NCI-H82 treated with DMSO at 0.1 percent for 48 hours (cell line): Measurements from ENCODE around the gene MEX3A.

Source experiments
- DNase-seq: peaks from one replicate; lab custom pipeline; 2025; ENCODE audit not compliant: unreplicated experiment; lab: John Stamatoyannopoulos, UW

Gene MEX3A

DNA sequence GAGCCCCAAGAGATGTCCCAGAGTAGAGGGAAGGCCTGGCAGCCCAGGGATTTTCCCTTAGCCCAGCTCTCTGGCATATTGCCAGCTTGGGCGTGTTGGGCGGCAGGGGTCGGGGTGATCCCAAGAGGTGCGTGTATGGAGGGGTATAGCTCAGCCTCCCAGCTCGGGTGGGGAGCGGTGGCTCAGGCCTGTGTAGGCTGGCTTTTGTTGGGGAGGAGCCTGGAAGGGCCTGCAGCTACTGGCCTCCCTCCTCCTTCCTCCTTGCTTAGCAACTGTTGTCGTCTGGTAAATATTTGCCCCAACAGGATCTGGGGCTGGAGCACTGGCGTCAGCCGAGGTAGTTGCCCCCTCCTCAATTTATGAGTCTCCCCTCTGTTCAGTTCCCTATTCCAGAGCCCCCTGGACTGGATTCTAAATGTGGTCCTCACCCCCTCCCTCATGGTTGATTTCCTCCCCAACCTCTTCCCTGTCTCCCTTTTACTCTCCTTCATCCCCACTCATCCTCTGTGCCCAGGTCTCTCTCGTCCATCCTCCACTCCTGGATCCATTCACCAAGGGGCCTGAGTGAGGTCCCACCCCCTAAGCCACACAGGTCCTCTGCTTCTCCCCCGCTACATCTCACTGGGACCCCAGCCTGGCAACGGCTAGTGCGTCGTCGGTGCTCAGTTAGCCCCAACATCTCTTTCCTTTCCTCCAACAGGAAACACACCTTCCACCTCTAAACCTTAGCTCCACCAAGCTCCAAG lies 22.0 kb upstream of the MEX3A start:
- DNase-seq = no peak

DNA sequence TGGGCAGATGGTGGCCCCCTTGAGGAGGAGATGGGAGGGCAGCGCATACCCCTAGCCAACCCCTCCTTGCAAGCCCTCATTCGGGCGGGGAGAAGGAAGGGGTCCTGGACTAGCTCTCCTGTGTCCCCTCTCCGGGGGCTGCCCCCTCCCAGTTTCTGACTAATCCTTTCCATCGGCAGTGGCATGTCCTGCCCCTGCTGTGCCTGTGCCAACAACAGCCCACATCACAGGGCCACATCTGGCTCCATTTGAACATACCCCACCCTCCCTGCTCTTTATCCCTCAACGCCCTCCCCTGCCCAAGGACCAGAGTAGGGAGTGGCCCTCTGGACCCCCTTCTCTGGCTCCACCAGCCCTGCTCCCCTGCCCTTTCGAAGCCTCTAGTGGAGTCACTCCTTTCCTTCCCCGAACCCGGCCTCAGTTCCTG lies 21.3 kb upstream of the MEX3A start:
- DNase-seq = no peak

GRCh38 chr1:156102633-156103511 lies 20.6 kb upstream of the MEX3A start:
- no peak for DNase-seq

DNA sequence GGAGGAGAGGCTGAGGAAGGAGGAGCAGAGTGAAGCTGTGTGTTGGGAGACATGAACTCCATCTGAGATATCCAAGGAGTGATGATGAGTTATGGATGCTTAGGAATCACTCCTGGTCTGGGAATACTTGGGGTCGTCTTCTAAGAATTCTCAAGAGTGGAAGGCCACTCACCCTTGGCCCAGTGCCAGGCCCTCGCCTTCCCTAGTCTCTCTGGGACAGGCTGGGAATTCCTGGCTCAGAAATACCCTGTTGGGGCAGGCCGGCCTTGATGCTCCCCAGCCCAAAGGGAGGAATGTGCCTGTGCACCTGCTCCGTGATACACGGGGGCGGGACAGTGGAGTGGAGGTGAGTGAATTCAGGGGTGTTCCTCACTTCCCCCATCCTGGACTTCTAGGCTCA lies 19.6 kb upstream of the MEX3A start:
- no peak for DNase-seq

GRCh38 chr1:156100205-156100995 lies 18.1 kb upstream of the MEX3A start:
- DNase-seq = no peak

DNA sequence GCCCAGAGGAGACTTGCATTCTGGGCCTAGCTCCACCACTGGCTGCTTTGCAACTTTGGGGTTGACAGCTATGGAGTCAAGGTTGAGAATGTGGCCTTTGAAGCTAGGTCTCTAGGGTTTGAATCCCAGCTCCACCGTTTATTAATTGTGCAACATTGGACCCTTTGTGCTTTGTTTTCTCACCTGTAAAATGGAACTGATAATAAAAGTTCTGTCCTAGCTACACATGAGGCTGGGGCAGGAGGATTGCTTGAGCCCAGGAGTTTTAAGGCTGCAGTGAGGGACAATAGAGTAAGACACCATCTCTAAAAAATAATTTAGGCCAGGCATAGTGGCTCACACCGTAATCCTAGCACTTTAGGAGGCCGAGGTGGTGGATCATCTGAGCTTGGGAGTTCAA lies 17.0 kb upstream of the MEX3A start:
- no peak for DNase-seq

DNA sequence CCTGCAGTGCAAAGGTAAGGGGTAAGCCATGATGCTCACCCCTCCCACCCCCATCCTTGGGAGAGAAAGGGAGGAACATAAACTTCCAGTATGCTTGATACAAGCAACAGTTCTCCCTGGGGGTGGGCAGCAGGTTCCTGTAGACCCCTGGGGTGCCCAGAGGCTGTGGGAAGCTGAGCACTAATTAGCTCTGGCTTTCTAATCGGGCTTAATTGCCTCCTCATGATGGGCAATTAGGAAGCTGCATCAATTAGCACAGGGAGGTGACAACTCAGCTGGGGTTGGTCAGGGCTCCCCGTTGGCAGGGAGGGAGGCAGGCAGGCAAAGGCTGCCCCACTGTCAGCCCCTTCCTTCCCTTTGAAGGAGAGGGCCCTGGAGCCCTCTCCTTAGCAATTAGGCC lies 16.5 kb upstream of the MEX3A start:
- no peak for DNase-seq

GRCh38 chr1:156097499-156098178 lies 15.4 kb upstream of the MEX3A start:
- no peak for DNase-seq

DNA sequence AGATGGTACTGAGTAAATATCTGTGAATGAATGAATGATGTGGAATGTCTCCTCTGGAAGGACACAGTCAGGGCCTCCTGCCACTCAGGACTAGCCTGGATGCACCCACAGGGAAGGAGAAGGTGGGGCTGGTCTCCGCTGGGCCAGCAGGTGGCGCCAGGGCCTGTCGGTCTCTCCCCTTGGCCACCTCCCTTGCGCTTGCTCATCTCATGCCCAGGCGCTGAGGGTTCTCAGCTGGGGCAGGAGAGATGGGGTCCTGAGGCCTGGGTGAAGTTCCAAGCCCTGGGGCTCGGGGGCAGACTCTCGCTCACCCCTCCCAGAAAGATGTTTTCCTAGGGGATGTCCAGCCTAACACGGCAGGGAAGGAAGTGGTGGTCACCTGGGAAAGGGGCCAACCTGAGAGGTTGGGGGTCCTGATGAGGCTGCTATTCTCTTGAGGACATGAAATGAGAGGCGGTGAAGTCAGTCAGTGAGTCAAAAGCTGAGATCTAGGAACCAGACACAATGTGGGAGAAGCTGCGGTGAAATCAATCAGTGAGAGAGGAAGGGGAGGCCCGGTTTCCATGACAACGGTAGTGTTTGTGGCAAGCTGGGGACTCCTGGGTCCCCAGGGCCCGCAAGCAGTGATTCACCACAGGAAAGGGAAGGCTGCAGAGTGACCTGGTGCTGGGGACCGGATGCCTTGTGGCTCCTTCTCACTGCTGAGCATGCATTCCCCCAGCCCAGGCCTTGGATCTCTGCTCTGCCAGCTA lies 14.6 kb upstream of the MEX3A start:
- DNase-seq = no peak

- DNase-seq = no peak
These were observed 13.7 kb upstream of the MEX3A start for GRCh38 chr1:156095906-156096508.

GRCh38 chr1:156091610-156092009 lies 9.3 kb upstream of the MEX3A start:
- DNase-seq = no peak

GRCh38 chr1:156090840-156091188 lies 8.5 kb upstream of the MEX3A start:
- peak; percentile 72 for DNase-seq

DNA sequence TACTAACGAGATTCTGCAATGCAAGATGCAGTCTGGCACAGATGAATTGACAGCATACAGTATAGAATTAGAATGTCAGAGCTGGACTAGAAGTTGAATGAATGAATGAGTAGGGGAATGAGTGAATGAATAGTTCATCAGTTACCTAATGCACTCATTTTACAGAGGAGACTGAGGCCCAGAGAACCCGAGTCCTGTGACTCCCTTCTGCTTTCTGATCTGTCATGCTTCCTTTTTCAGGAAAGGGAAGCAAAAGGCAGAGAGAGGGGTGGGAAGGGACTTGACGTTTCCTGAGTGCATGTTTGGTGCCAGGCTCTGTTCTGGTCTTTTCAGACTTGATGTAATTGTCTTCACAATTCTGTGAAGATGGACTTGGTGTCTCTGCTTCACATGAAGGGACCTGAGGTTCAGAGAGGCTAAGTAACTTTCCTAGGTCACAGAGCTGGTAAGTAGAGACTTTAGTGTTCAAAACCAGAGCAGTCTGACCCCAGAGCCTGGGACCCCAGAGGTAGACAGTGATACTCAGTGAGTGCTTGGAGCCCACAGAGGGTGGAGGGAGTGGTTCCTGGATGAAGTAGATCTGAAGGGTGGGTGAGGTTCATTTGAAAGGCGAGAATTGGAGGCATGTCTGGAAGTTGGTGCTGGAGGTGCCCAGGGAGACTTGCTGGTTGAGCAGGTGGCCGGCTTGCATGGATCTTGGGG lies 8.0 kb upstream of the MEX3A start:
- no peak for DNase-seq

DNA sequence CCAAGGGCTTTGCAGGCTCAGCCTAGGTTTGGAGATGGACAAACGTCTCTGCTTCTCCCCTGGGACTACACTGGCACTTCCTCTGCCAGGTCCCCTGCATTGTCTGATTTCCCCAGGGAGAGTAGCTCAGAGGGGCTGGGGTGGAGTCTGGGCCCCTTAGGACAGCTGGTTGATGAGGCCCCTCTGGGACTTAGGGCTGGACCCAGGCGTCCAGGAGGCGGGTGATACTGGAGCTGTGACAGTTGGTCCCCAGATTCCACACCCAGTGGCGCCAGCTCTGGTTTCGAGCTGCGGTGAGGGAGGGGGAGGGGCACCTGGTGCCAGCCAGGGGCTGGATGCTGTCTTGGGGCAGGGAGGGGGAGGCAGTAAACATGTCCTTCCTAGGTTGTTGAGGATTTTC lies 7.4 kb upstream of the MEX3A start:
- peak; percentile 94 for DNase-seq

DNA sequence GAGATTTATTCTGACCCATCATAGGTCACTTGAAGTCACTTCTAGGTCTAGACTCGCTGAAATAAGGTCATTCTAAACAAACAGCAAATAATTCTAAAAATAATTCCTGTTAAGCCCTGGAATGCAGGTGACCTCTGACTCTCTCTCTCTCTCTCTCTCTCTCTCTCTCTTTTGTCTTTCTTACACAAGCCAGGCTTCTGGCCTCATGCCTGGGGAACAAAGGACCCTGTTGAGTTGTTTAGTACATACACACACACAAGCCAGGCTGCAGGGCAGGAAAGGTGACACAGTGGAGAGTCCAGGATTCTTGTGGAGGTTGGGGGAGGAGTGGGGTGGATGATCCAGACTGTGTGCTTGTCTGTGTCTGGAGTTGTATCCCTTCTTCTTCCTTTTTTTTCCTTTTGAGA lies 4.0 kb upstream of the MEX3A start:
- no peak for DNase-seq

GRCh38 chr1:156083800-156084790 lies 1.8 kb upstream of the MEX3A start:
- DNase-seq = no peak

DNA sequence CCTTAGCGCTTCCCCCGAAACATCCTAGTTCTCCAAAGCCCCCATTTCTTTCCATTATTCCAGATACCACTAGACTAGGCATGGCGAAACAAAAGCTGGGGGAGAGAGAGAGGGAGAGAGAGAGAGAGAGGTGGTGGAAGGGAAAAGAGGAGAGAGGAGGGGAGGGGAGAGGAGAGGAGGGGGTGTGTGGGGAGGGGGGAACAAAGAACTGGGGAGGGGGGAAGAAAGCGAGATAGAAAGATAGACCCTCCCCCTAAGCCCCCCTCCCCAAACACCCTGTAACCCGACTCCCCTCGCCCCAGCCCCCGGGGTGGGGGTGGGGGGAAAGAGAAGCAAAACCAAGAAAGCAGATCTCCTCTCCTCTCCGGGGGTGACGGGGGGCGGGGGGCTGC lies 352 bp downstream of the MEX3A start:
- no peak for DNase-seq
